A549 (cell line): ENCODE results near the gene MAP3K20. TPM values are rescaled to one million over a fixed set of nuclear protein-coding genes. Genes with fewer than 3 reads are reported as not detected.
A peak's percentile ranks its signal among the peaks of the same experiment; 100 is the strongest.

Experiments
- ATAC-seq, 2 experiments: fragments of 200-7000 bp in 1 of 2; fragments of >200 bp in 1 of 2; cut with Nextera tagmentation in 1 of 2; cut with Tn5 transposase in 1 of 2; 3 replicates each; pipeline versions ENCODE4 v1.8.0 to v1.9.1; 2018 to 2020; ENCODE audit warnings: mild to moderate bottlenecking in 1 of 2, moderate library complexity in 1 of 2
- CTCF ChIA-PET: fragments of 300-600 bp; sonication (Branson Sonifier 250); formaldehyde crosslinking; extraction: SDS; loops from one replicate; lab custom pipeline; 2021; ENCODE audit warnings: antibody characterized with exemption, inconsistent platforms; lab: Yijun Ruan, JAX
- POLR2A ChIA-PET: fragments of 350-600 bp; formaldehyde crosslinking; extraction: SDS; loops from one replicate; lab custom pipeline; 2021; ENCODE audit warnings: antibody characterized with exemption, inconsistent platforms; lab: Yijun Ruan, JAX
- DNase-seq, 2 experiments: peaks; one replicate each; pipeline versions ENCODE4 v3.0.0 to v3.0.0-alpha.2; 2011 to 2016; ENCODE audit warnings: low read depth in 1 of 2, low spot score in 1 of 2
- FAIRE-seq: peaks from 2 replicates; lab custom pipeline; 2011; peaks lifted over from hg19 to GRCh38; lab: Jason Lieb, UNC
- H3K27ac ChIP-seq, 2 experiments: fragments of >200 bp; sonication (Bioruptor Twin); formaldehyde crosslinking; 3 replicates each; pipeline ENCODE4 v1.5.1; 2016 to 2017
- H3K4me1 ChIP-seq: fragments of >200 bp; sonication (Bioruptor Twin); formaldehyde crosslinking; 3 replicates; pipeline ENCODE4 v1.6.1; 2016
- H3K4me2 ChIP-seq: fragments of >200 bp; sonication (Bioruptor Twin); formaldehyde crosslinking; 3 replicates; pipeline ENCODE4 v1.6.1; 2016
- H3K4me3 ChIP-seq: fragments of >200 bp; sonication (Bioruptor Twin); formaldehyde crosslinking; 3 replicates; pipeline ENCODE4 v1.5.1; 2016
- H3K9me3 ChIP-seq: fragments of >200 bp; sonication (Bioruptor Twin); formaldehyde crosslinking; 3 replicates; pipeline ENCODE4 v1.6.1; 2016
- CEBPB ChIP-seq, 2 experiments: fragments of >200 bp in 1 of 2; sonication (Bioruptor Twin) in 1 of 2; formaldehyde crosslinking in 1 of 2; IDR thresholded peaks; 2 replicates each; pipeline ENCODE4 v1.6.1; 2012 to 2016
- JUN ChIP-seq, 2 experiments: fragments of >200 bp; sonication (Bioruptor Twin); formaldehyde crosslinking; IDR thresholded peaks; 2 replicates in 1 of 2; 3 replicates in 1 of 2; pipeline ENCODE4 v1.6.1; 2016 to 2017
- KDM5A ChIP-seq: fragments of 200-600 bp; sonication (generic); IDR thresholded peaks from 2 replicates; pipeline ENCODE4 v1.6.1; 2016; ENCODE audit warnings: antibody characterized with exemption, mild to moderate bottlenecking
- MAZ ChIP-seq: fragments of 150-350 bp; IDR thresholded peaks from 2 replicates; pipeline ENCODE4 v1.6.1; 2014; ENCODE audit warnings: antibody characterized with exemption, low read depth, low read length, borderline replicate concordance
- POLR2AphosphoS2 ChIP-seq: conservative IDR thresholded peaks from 2 replicates; pipeline ENCODE4 v1.6.1; 2012; ENCODE audit warnings: low read length, improper control_type of control experiment, inconsistent platforms
- RARB ChIP-seq: fragments of 250-450 bp; sonication (Bioruptor Pico); IDR thresholded peaks from 2 replicates; pipeline ENCODE4 v1.8.0; 2021; ENCODE audit warnings: mild to moderate bottlenecking, moderate library complexity
- RCOR1 ChIP-seq: fragments of 150-350 bp; IDR thresholded peaks from 2 replicates; pipeline ENCODE4 v1.6.1; 2014; ENCODE audit warnings: antibody characterized with exemption, low read length, low read depth
- RNF2 ChIP-seq: fragments of 200-600 bp; sonication (generic); IDR thresholded peaks from 2 replicates; pipeline ENCODE4 v1.6.1; 2016; ENCODE audit warnings: low read depth, mild to moderate bottlenecking, antibody characterized with exemption, moderate library complexity, borderline replicate concordance
- SMC3 ChIP-seq: fragments of >200 bp; sonication (Bioruptor Twin); formaldehyde crosslinking; IDR thresholded peaks from 3 replicates; pipeline ENCODE4 v1.6.1; 2018; ENCODE audit warnings: inconsistent platforms
- TFCP2L1 ChIP-seq: fragments of 250-450 bp; sonication (Bioruptor Pico); IDR thresholded peaks from 2 replicates; pipeline ENCODE4 v1.5.0; 2021; ENCODE audit warnings: mild to moderate bottlenecking
- TP53 ChIP-seq: fragments of 250-450 bp; sonication (Bioruptor Pico); IDR thresholded peaks from 2 replicates; pipeline ENCODE4 v1.5.0; 2021; ENCODE audit warnings: mild to moderate bottlenecking, moderate library complexity
- ZNF302 ChIP-seq: fragments of 250-450 bp; sonication (Bioruptor Pico); IDR thresholded peaks from 2 replicates; pipeline ENCODE4 v1.9.0; 2021; ENCODE audit warnings: inconsistent platforms, mild to moderate bottlenecking, moderate library complexity
- ZSCAN20 ChIP-seq: fragments of 250-450 bp; sonication (Bioruptor Pico); IDR thresholded peaks from 2 replicates; pipeline ENCODE4 v1.8.0; 2022; ENCODE audit warnings: mild to moderate bottlenecking, moderate library complexity
- WGBS: methylation state at CpG from one replicate; pipeline ENCODE4 v1.1.6; 2017; ENCODE audit errors: missing lambda C conversion rate; 5-methylcytosine and 5-hydroxymethylcytosine counted together
- polyA plus RNA-seq, 4 experiments: library from polyadenylated mRNA; depleted of rRNA in 3 of 4; stranded (reverse); fragments of >200 nt; fragmentation: RNase III in 1 of 4; extraction: RNeasy Plus Mini Kit Qiagen cat#74134 plus additional on column Dnase treatment in 1 of 4; gene quantifications; 2 replicates in 3 of 4; 3 replicates in 1 of 4; pipeline ENCODE4 v1.2.3, GENCODE V29; 2011 to 2017
- TF ChIP-seq, protein P1 (sequence below): fragments of >200 bp; sonication (Bioruptor Twin); formaldehyde crosslinking; IDR thresholded peaks from 3 replicates; pipeline ENCODE4 v1.5.1; 2016
- TF ChIP-seq, protein P2 (sequence below): fragments of >200 bp; sonication (Bioruptor Twin); formaldehyde crosslinking; IDR thresholded peaks from 3 replicates; pipeline ENCODE4 v1.6.1; 2016
- TF ChIP-seq, protein P3 (sequence below): fragments of 200-600 bp; sonication (generic); IDR thresholded peaks from 2 replicates; pipeline ENCODE4 v1.6.1; 2016; ENCODE audit warnings: antibody characterized with exemption, mild to moderate bottlenecking, moderate library complexity
- TF ChIP-seq, protein P4 (sequence below): fragments of 150-350 bp; IDR thresholded peaks from 2 replicates; pipeline ENCODE4 v1.6.1; 2014; ENCODE audit warnings: low read depth, mild to moderate bottlenecking, low read length

The MAP3K20 gene
- polyA plus RNA-seq, 2 of the 4 experiments (the other 2 are of a cell fraction) = 34.7 to 80.7 TPM

- no peak for ATAC-seq
- no peak for TF ChIP-seq RNF2
- no peak for TF ChIP-seq CEBPB (IDR thresholded peaks at IDR 0.05)
- no peak for TF ChIP-seq SMC3
- TF ChIP-seq, protein P1, sequence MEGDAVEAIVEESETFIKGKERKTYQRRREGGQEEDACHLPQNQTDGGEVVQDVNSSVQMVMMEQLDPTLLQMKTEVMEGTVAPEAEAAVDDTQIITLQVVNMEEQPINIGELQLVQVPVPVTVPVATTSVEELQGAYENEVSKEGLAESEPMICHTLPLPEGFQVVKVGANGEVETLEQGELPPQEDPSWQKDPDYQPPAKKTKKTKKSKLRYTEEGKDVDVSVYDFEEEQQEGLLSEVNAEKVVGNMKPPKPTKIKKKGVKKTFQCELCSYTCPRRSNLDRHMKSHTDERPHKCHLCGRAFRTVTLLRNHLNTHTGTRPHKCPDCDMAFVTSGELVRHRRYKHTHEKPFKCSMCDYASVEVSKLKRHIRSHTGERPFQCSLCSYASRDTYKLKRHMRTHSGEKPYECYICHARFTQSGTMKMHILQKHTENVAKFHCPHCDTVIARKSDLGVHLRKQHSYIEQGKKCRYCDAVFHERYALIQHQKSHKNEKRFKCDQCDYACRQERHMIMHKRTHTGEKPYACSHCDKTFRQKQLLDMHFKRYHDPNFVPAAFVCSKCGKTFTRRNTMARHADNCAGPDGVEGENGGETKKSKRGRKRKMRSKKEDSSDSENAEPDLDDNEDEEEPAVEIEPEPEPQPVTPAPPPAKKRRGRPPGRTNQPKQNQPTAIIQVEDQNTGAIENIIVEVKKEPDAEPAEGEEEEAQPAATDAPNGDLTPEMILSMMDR = no peak
- TF ChIP-seq, protein P2, sequence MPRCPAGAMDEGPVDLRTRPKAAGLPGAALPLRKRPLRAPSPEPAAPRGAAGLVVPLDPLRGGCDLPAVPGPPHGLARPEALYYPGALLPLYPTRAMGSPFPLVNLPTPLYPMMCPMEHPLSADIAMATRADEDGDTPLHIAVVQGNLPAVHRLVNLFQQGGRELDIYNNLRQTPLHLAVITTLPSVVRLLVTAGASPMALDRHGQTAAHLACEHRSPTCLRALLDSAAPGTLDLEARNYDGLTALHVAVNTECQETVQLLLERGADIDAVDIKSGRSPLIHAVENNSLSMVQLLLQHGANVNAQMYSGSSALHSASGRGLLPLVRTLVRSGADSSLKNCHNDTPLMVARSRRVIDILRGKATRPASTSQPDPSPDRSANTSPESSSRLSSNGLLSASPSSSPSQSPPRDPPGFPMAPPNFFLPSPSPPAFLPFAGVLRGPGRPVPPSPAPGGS = no peak
- TF ChIP-seq ZSCAN20 (CRISPR knock-in tag) = no peak
- TF ChIP-seq TP53 (CRISPR knock-in tag) = no peak
- no peak for TF ChIP-seq RCOR1
- no peak for TF ChIP-seq ZNF302 (CRISPR knock-in tag)
- TF ChIP-seq TFCP2L1 (CRISPR knock-in tag) = no peak
- no peak for TF ChIP-seq RARB (CRISPR knock-in tag)
- no peak for TF ChIP-seq JUN (IDR thresholded peaks at IDR 0.05)
- TF ChIP-seq, protein P3, sequence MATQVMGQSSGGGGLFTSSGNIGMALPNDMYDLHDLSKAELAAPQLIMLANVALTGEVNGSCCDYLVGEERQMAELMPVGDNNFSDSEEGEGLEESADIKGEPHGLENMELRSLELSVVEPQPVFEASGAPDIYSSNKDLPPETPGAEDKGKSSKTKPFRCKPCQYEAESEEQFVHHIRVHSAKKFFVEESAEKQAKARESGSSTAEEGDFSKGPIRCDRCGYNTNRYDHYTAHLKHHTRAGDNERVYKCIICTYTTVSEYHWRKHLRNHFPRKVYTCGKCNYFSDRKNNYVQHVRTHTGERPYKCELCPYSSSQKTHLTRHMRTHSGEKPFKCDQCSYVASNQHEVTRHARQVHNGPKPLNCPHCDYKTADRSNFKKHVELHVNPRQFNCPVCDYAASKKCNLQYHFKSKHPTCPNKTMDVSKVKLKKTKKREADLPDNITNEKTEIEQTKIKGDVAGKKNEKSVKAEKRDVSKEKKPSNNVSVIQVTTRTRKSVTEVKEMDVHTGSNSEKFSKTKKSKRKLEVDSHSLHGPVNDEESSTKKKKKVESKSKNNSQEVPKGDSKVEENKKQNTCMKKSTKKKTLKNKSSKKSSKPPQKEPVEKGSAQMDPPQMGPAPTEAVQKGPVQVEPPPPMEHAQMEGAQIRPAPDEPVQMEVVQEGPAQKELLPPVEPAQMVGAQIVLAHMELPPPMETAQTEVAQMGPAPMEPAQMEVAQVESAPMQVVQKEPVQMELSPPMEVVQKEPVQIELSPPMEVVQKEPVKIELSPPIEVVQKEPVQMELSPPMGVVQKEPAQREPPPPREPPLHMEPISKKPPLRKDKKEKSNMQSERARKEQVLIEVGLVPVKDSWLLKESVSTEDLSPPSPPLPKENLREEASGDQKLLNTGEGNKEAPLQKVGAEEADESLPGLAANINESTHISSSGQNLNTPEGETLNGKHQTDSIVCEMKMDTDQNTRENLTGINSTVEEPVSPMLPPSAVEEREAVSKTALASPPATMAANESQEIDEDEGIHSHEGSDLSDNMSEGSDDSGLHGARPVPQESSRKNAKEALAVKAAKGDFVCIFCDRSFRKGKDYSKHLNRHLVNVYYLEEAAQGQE = no peak
- TF ChIP-seq KDM5A = no peak
- TF ChIP-seq, protein P4, sequence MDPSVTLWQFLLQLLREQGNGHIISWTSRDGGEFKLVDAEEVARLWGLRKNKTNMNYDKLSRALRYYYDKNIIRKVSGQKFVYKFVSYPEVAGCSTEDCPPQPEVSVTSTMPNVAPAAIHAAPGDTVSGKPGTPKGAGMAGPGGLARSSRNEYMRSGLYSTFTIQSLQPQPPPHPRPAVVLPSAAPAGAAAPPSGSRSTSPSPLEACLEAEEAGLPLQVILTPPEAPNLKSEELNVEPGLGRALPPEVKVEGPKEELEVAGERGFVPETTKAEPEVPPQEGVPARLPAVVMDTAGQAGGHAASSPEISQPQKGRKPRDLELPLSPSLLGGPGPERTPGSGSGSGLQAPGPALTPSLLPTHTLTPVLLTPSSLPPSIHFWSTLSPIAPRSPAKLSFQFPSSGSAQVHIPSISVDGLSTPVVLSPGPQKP = no peak
- TF ChIP-seq POLR2AphosphoS2 = no peak
- DNase-seq = no peak
- peaks cover 47% of the 10 kb centered on the region for H3K4me1 ChIP-seq
- no peak overlapping the region for H3K4me2 ChIP-seq
- no peak for FAIRE-seq
- no peaks in the 10 kb centered on the region for H3K9me3 ChIP-seq
- ChIA-PET CTCF (no interaction called here), POLR2A (no interaction called here)
- H3K4me3 ChIP-seq = no peak overlapping the region
- H3K27ac ChIP-seq = no peak overlapping the region
- WGBS = 100% methylated on average over 1 of the region's 1 CpG
Measured at GRCh38 chr2:173104156-173104555, 28.5 kb downstream of the MAP3K20 start.

GRCh38 chr2:173106959-173107628, 31.4 kb downstream of the MAP3K20 start:
- FAIRE-seq = no peak
- ATAC-seq = peak in 1 of 2 experiments; percentile 23; a peak in 3 of 6 replicates
- Histone ChIP-seq H3K4me1 (peaks cover 46% of the 10 kb centered on the region), H3K27ac (peak overlapping the region; percentile 83 to 86), H3K9me3 (peaks cover 9% of the 10 kb centered on the region; the same call in 2 of the 3 replicates), H3K4me3 (no peak overlapping the region), H3K4me2 (no peak overlapping the region)
- no peak for TF ChIP-seq MAZ
- TF ChIP-seq CEBPB (IDR thresholded peaks at IDR 0.05) = peak in 1 of 2 experiments; percentile 31; a peak in 1 of 4 replicates
- ChIA-PET CTCF (interaction anchor here (0.9 to 2.3 kb wide), 5 partner anchors 8 to 103 kb away, joined by 3 to 10 read pairs (median 4); no protein-coding TSS in a partner anchor), POLR2A (no interaction called here)
- WGBS = 91% methylated on average over 8 of the region's 8 CpGs
- no peak for DNase-seq
